Measurements from ENCODE around the gene IL20RA.

The IL20RA gene

GRCh38 chr6:137010128-137010718 is 34.5 kb downstream of the IL20RA start:
- in situ Hi-C loops (cut with HindIII; ENCODE audit: low sequenced_read_pairs), result no loop called here

GRCh38 chr6:137008204-137008603 is 36.6 kb downstream of the IL20RA start:
- in situ Hi-C loops (cut with HindIII; ENCODE audit: low sequenced_read_pairs), result no loop called here

GRCh38 chr6:137006056-137006455 is 38.7 kb downstream of the IL20RA start:
- in situ Hi-C loops (cut with HindIII; ENCODE audit: low sequenced_read_pairs), result no loop called here

GRCh38 chr6:137005073-137005472 is 39.7 kb downstream of the IL20RA start:
- in situ Hi-C loops (cut with HindIII; ENCODE audit: low sequenced_read_pairs), result no loop called here

GRCh38 chr6:137002505-137002904 is 42.3 kb downstream of the IL20RA start:
- in situ Hi-C loops (cut with HindIII; ENCODE audit: low sequenced_read_pairs), result no loop called here

- in situ Hi-C loops (cut with HindIII; ENCODE audit: low sequenced_read_pairs), result no loop called here
Observed at GRCh38 chr6:137001977-137002302, 42.8 kb downstream of the IL20RA start.

- in situ Hi-C loops (cut with HindIII; ENCODE audit: low sequenced_read_pairs), result no loop called here
Observed at GRCh38 chr6:137001299-137001976, 43.3 kb downstream of the IL20RA start.

GRCh38 chr6:137000825-137001224 is 43.9 kb downstream of the IL20RA start:
- in situ Hi-C loops (cut with HindIII; ENCODE audit: low sequenced_read_pairs), result no loop called here

- in situ Hi-C loops (cut with HindIII; ENCODE audit: low sequenced_read_pairs), result no loop called here
Observed at GRCh38 chr6:136995521-136995920, 49.2 kb downstream of the IL20RA start.

GRCh38 chr6:136994782-136995181 is 50.0 kb downstream of the IL20RA start:
- in situ Hi-C loops (cut with HindIII; ENCODE audit: low sequenced_read_pairs), result no loop called here

- in situ Hi-C loops (cut with HindIII; ENCODE audit: low sequenced_read_pairs), result no loop called here
Observed at GRCh38 chr6:136992113-136992512, 52.7 kb downstream of the IL20RA start.

- in situ Hi-C loops (cut with HindIII; ENCODE audit: low sequenced_read_pairs), result no loop called here
Observed at GRCh38 chr6:136991646-136992045, 53.1 kb downstream of the IL20RA start.

- in situ Hi-C loops (cut with HindIII; ENCODE audit: low sequenced_read_pairs), result no loop called here
Observed at GRCh38 chr6:136990754-136991153, 54.0 kb downstream of the IL20RA start.

GRCh38 chr6:136990242-136990578 is 54.6 kb downstream of the IL20RA start:
- in situ Hi-C loops (cut with HindIII; ENCODE audit: low sequenced_read_pairs), result no loop called here

- in situ Hi-C loops (cut with HindIII; ENCODE audit: low sequenced_read_pairs), result no loop called here
Observed at GRCh38 chr6:136989571-136990241, 55.1 kb downstream of the IL20RA start.

- in situ Hi-C loops (cut with HindIII; ENCODE audit: low sequenced_read_pairs), result no loop called here
Observed at GRCh38 chr6:136987526-136987925, 57.2 kb downstream of the IL20RA start.

- in situ Hi-C loops (cut with HindIII; ENCODE audit: low sequenced_read_pairs), result no loop called here
Observed at GRCh38 chr6:136985502-136985901, 59.3 kb downstream of the IL20RA start.

- in situ Hi-C loops (cut with HindIII; ENCODE audit: low sequenced_read_pairs), result no loop called here
Observed at GRCh38 chr6:136984578-136984977, 60.2 kb downstream of the IL20RA start.

GRCh38 chr6:136983687-136984086 is 61.1 kb downstream of the IL20RA start:
- in situ Hi-C loops (cut with HindIII; ENCODE audit: low sequenced_read_pairs), result no loop called here

GRCh38 chr6:136982928-136983327 is 61.8 kb downstream of the IL20RA start:
- in situ Hi-C loops (cut with HindIII; ENCODE audit: low sequenced_read_pairs), result no loop called here

GRCh38 chr6:136980070-136980469 is 64.7 kb downstream of the IL20RA start:
- in situ Hi-C loops (cut with HindIII; ENCODE audit: low sequenced_read_pairs), result no loop called here

GRCh38 chr6:136979206-136979605 is 65.6 kb downstream of the IL20RA start:
- in situ Hi-C loops (cut with HindIII; ENCODE audit: low sequenced_read_pairs), result no loop called here
